Measurements from ENCODE around the gene MID1IP1. TPM values are rescaled to one million over a fixed set of nuclear protein-coding genes. Genes with fewer than 3 reads are reported as not detected.

Gene MID1IP1
- total and polyA plus RNA-seq, 2 of the 13 experiments (the other 11 are each of a cell fraction or from before 2014, with no cell fraction given) = 35.7 to 36.1 TPM

DNA sequence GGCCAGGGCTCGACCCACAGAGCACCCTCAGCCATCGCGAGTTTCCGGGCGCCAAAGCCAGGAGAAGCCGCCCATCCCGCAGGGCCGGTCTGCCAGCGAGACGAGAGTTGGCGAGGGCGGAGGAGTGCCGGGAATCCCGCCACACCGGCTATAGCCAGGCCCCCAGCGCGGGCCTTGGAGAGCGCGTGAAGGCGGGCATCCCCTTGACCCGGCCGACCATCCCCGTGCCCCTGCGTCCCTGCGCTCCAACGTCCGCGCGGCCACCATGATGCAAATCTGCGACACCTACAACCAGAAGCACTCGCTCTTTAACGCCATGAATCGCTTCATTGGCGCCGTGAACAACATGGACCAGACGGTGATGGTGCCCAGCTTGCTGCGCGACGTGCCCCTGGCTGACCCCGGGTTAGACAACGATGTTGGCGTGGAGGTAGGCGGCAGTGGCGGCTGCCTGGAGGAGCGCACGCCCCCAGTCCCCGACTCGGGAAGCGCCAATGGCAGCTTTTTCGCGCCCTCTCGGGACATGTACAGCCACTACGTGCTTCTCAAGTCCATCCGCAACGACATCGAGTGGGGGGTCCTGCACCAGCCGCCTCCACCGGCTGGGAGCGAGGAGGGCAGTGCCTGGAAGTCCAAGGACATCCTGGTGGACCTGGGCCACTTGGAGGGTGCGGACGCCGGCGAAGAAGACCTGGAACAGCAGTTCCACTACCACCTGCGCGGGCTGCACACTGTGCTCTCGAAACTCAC is 3.6 kb downstream of the MID1IP1 start (continued):
- TF ChIP-seq ZNF230 (CRISPR knock-in tag; IDR thresholded peaks at IDR 0.05) (no peak), ZNF232 (CRISPR knock-in tag; IDR thresholded peaks at IDR 0.05; ENCODE audit: borderline replicate concordance) (no peak), NFE2 (CRISPR knock-in tag; IDR thresholded peaks at IDR 0.05) (no peak), DNMT3B (CRISPR knock-in tag; conservative IDR thresholded peaks at IDR 0.05) (no peak), ZNF629 (CRISPR knock-in tag; conservative IDR thresholded peaks at IDR 0.05) (no peak), SP4 (CRISPR knock-in tag; IDR thresholded peaks at IDR 0.05) (no peak), MYNN (CRISPR knock-in tag; IDR thresholded peaks at IDR 0.05; ENCODE audit: low read depth) (no peak), ZNF564 (CRISPR knock-in tag; IDR thresholded peaks at IDR 0.05) (no peak), ZNF660 (CRISPR knock-in tag; IDR thresholded peaks at IDR 0.05; ENCODE audit: borderline replicate concordance, low read depth) (no peak), ZNF550 (CRISPR knock-in tag; IDR thresholded peaks at IDR 0.05; ENCODE audit: borderline replicate concordance) (no peak), NR3C1 (CRISPR knock-in tag; IDR thresholded peaks at IDR 0.05) (no peak), TBL1XR1 (IDR thresholded peaks at IDR 0.05; ENCODE audit: borderline replicate concordance, low read length, partially characterized antibody) (no peak), ZNF331 (CRISPR knock-in tag; IDR thresholded peaks at IDR 0.05) (no peak), SCMH1 (CRISPR knock-in tag; IDR thresholded peaks at IDR 0.05; ENCODE audit: borderline replicate concordance) (no peak), GABPB1 (CRISPR knock-in tag; IDR thresholded peaks at IDR 0.05) (no peak; the same call in 1 of the 2 replicates), GZF1 (CRISPR knock-in tag; IDR thresholded peaks at IDR 0.05) (no peak), SOX5 (CRISPR knock-in tag; IDR thresholded peaks at IDR 0.05; ENCODE audit: borderline replicate concordance) (no peak), ZFAT (CRISPR knock-in tag; conservative IDR thresholded peaks at IDR 0.05) (no peak), ZNF703 (CRISPR knock-in tag; IDR thresholded peaks at IDR 0.05; ENCODE audit: borderline replicate concordance) (no peak), RFXANK (CRISPR knock-in tag; IDR thresholded peaks at IDR 0.05) (no peak), CBX5 (CRISPR knock-in tag; IDR thresholded peaks at IDR 0.05; ENCODE audit: borderline replicate concordance) (no peak), CBX2 (IDR thresholded peaks at IDR 0.05; ENCODE audit: low read depth, low read length) (no peak), CBX2 (CRISPR knock-in tag; IDR thresholded peaks at IDR 0.05; ENCODE audit: low read depth) (no peak)
- TF ChIP-seq, protein P1, sequence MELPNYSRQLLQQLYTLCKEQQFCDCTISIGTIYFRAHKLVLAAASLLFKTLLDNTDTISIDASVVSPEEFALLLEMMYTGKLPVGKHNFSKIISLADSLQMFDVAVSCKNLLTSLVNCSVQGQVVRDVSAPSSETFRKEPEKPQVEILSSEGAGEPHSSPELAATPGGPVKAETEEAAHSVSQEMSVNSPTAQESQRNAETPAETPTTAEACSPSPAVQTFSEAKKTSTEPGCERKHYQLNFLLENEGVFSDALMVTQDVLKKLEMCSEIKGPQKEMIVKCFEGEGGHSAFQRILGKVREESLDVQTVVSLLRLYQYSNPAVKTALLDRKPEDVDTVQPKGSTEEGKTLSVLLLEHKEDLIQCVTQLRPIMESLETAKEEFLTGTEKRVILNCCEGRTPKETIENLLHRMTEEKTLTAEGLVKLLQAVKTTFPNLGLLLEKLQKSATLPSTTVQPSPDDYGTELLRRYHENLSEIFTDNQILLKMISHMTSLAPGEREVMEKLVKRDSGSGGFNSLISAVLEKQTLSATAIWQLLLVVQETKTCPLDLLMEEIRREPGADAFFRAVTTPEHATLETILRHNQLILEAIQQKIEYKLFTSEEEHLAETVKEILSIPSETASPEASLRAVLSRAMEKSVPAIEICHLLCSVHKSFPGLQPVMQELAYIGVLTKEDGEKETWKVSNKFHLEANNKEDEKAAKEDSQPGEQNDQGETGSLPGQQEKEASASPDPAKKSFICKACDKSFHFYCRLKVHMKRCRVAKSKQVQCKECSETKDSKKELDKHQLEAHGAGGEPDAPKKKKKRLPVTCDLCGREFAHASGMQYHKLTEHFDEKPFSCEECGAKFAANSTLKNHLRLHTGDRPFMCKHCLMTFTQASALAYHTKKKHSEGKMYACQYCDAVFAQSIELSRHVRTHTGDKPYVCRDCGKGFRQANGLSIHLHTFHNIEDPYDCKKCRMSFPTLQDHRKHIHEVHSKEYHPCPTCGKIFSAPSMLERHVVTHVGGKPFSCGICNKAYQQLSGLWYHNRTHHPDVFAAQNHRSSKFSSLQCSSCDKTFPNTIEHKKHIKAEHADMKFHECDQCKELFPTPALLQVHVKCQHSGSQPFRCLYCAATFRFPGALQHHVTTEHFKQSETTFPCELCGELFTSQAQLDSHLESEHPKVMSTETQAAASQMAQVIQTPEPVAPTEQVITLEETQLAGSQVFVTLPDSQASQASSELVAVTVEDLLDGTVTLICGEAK (IDR thresholded peaks at IDR 0.05) = no peak
- TF ChIP-seq, protein P1 (CRISPR knock-in tag; IDR thresholded peaks at IDR 0.05) = no peak
